WTC11 (cell line): ENCODE data around the gene ALKBH7. TPM values are rescaled to one million over a fixed set of nuclear protein-coding genes. Genes with fewer than 3 reads are reported as not detected.

Experiments used
- ATAC-seq: fragments of 200-7000 bp; cut with Tn5 transposase; 2 replicates; pipeline ENCODE4 v1.10.0; 2021; ENCODE audit warnings: mild to moderate bottlenecking, moderate library complexity
- CTCF ChIA-PET: fragments of 300-600 bp; sonication (Branson Sonifier 250); formaldehyde crosslinking; loops from one replicate; lab custom pipeline; 2021; ENCODE audit warnings: antibody characterized with exemption; lab: Charles Lee
- POLR2A ChIA-PET: fragments of 350-600 bp; sonication (Branson Sonifier 250); formaldehyde crosslinking; loops from one replicate; lab custom pipeline; 2021; ENCODE audit warnings: antibody characterized with exemption; lab: Charles Lee
- DNase-seq: peaks from one replicate; pipeline ENCODE4 v3.0.0; 2021; ENCODE audit warnings: low spot score
- H3K27ac Mint-ChIP-seq: 2 replicates; pipeline ENCODE4 v1.8.0; 2021; ENCODE audit warnings: mixed read lengths
- H3K27me3 Mint-ChIP-seq: 2 replicates; pipeline ENCODE4 v1.8.0; 2021; ENCODE audit warnings: low read depth, mild to moderate bottlenecking, moderate library complexity, mixed read lengths
- H3K36me3 Mint-ChIP-seq: 2 replicates; pipeline ENCODE4 v1.8.0; 2021; ENCODE audit warnings: mixed read lengths
- H3K4me1 Mint-ChIP-seq: 2 replicates; pipeline ENCODE4 v1.8.0; 2022; ENCODE audit warnings: mixed read lengths
- H3K4me3 Mint-ChIP-seq: 2 replicates; pipeline ENCODE4 v1.8.0; 2021; ENCODE audit warnings: mild to moderate bottlenecking, moderate library complexity, mixed read lengths
- H3K9me3 Mint-ChIP-seq: 2 replicates; pipeline ENCODE4 v1.8.0; 2021; ENCODE audit warnings: mixed read lengths
- ATF6 ChIP-seq: sonication (generic); formaldehyde crosslinking; IDR thresholded peaks from 2 replicates; pipeline ENCODE4 v1.8.1; 2023; ENCODE audit warnings: mild to moderate bottlenecking, missing genetic modification reagents
- CBFB ChIP-seq: sonication (generic); formaldehyde crosslinking; IDR thresholded peaks from 2 replicates; pipeline ENCODE4 v1.8.1; 2022; ENCODE audit warnings: mild to moderate bottlenecking, low read depth, missing genetic modification reagents
- CREB1 ChIP-seq: sonication (generic); formaldehyde crosslinking; IDR thresholded peaks from 2 replicates; pipeline ENCODE4 v1.8.0; 2023; ENCODE audit warnings: mild to moderate bottlenecking, missing genetic modification reagents
- E2F1 ChIP-seq: sonication (generic); formaldehyde crosslinking; IDR thresholded peaks from 2 replicates; pipeline ENCODE4 v1.8.0; 2022; ENCODE audit warnings: mild to moderate bottlenecking, missing genetic modification reagents
- E2F4 ChIP-seq: sonication (generic); formaldehyde crosslinking; IDR thresholded peaks from 2 replicates; pipeline ENCODE4 v1.8.1; 2022; ENCODE audit warnings: low read depth, mild to moderate bottlenecking, moderate library complexity, missing genetic modification reagents, borderline replicate concordance
- EMX1 ChIP-seq: fragments of 250-450 bp; sonication (Bioruptor Pico); IDR thresholded peaks from 2 replicates; pipeline ENCODE4 v1.8.0; 2021; ENCODE audit warnings: mild to moderate bottlenecking
- FOXP4 ChIP-seq: sonication (generic); formaldehyde crosslinking; IDR thresholded peaks from 2 replicates; pipeline ENCODE4 v1.8.0; 2022; ENCODE audit warnings: mild to moderate bottlenecking, missing genetic modification reagents
- GABPB1 ChIP-seq: sonication (generic); formaldehyde crosslinking; IDR thresholded peaks from 2 replicates; pipeline ENCODE4 v1.8.1; 2023; ENCODE audit warnings: mild to moderate bottlenecking, missing genetic modification reagents
- NR2C2 ChIP-seq: sonication (generic); formaldehyde crosslinking; IDR thresholded peaks from 2 replicates; pipeline ENCODE4 v1.8.0; 2022; ENCODE audit warnings: mild to moderate bottlenecking, missing genetic modification reagents
- RORB ChIP-seq: fragments of 250-450 bp; sonication (Bioruptor Pico); IDR thresholded peaks from 2 replicates; pipeline ENCODE4 v1.9.0; 2021; ENCODE audit warnings: mild to moderate bottlenecking
- TP53 ChIP-seq: sonication (generic); formaldehyde crosslinking; IDR thresholded peaks from 2 replicates; pipeline ENCODE4 v1.8.1; 2023; ENCODE audit warnings: mild to moderate bottlenecking, missing genetic modification reagents
- USF1 ChIP-seq: sonication (generic); formaldehyde crosslinking; IDR thresholded peaks from 2 replicates; pipeline ENCODE4 v1.8.0; 2022; ENCODE audit warnings: mild to moderate bottlenecking, missing genetic modification reagents
- ZBTB43 ChIP-seq: sonication (generic); formaldehyde crosslinking; IDR thresholded peaks from 2 replicates; pipeline ENCODE4 v1.8.1; 2023; ENCODE audit warnings: mild to moderate bottlenecking, missing genetic modification reagents
- ZNF138 ChIP-seq: sonication (generic); formaldehyde crosslinking; conservative IDR thresholded peaks from 2 replicates; pipeline ENCODE4 v1.8.1; 2022; ENCODE audit warnings: mild to moderate bottlenecking, moderate library complexity, missing genetic modification reagents
- ZNF317 ChIP-seq: sonication (generic); formaldehyde crosslinking; IDR thresholded peaks from 2 replicates; pipeline ENCODE4 v1.8.1; 2023; ENCODE audit warnings: low read depth, mild to moderate bottlenecking, moderate library complexity, missing genetic modification reagents, borderline replicate concordance
- ZNF416 ChIP-seq: fragments of 250-450 bp; sonication (Bioruptor Pico); IDR thresholded peaks from 2 replicates; pipeline ENCODE4 v1.9.0; 2021; ENCODE audit warnings: mild to moderate bottlenecking, inconsistent platforms
- ZNF425 ChIP-seq: fragments of 250-450 bp; sonication (Bioruptor Pico); conservative IDR thresholded peaks from 2 replicates; pipeline ENCODE4 v1.9.0; 2021; ENCODE audit warnings: mild to moderate bottlenecking
- ZSCAN18 ChIP-seq: fragments of 250-450 bp; sonication (Bioruptor Pico); IDR thresholded peaks from 2 replicates; pipeline ENCODE4 v2.1.2; 2022; ENCODE audit warnings: mild to moderate bottlenecking, moderate library complexity
- total RNA-seq: library from RNA; stranded (reverse); gene quantifications from 3 replicates; pipeline ENCODE4 v1.2.3, GENCODE V29; 2021

ALKBH7 gene
- total RNA-seq, 1 experiment from 2014 or later, result 96.4 TPM

GRCh38 chr19:6340493-6341201, 31.9 kb upstream of the ALKBH7 start:
- H3K4me1 Mint-ChIP-seq, result no peaks in the 10 kb centered on the region
- no peak overlapping the region for H3K4me3 Mint-ChIP-seq
- H3K36me3 Mint-ChIP-seq, result no peaks in the 10 kb centered on the region; the same call in 1 of the 2 replicates
- no peak overlapping the region for H3K27ac Mint-ChIP-seq
- H3K9me3 Mint-ChIP-seq, result peaks cover 16% of the 10 kb centered on the region
- ATAC-seq (peak; percentile 51; the same call in 1 of the 2 replicates), DNase-seq (no peak)
- ChIA-PET CTCF (interaction anchor here (0.5 to 1.6 kb wide), 22 partner anchors 9 to 546 kb away, joined by 3 to 13 read pairs (median 4); partner anchors contain the start of genes ALKBH7 and CLPP), POLR2A (interaction anchor here (0.5 kb wide), 1 partner anchor 33 kb away, joined by 3 read pairs; no protein-coding TSS in a partner anchor)
- TF ChIP-seq GABPB1, result no peak
- TF ChIP-seq CREB1 (CRISPR knock-in tag), result no peak
- TF ChIP-seq NR2C2, result no peak
- no peak for TF ChIP-seq CBFB
- no peak for TF ChIP-seq ZNF416 (CRISPR knock-in tag)
- TF ChIP-seq ATF6 (CRISPR knock-in tag), result no peak
- no peak for TF ChIP-seq E2F4 (CRISPR knock-in tag)
- no peak for TF ChIP-seq ZBTB43
- TF ChIP-seq E2F1 (CRISPR knock-in tag), result no peak
- no peak for TF ChIP-seq ZNF317 (CRISPR knock-in tag)
- no peak for TF ChIP-seq FOXP4
- TF ChIP-seq RORB (CRISPR knock-in tag), result no peak
- TF ChIP-seq ZNF138 (CRISPR knock-in tag), result no peak
- no peak for TF ChIP-seq TP53 (CRISPR knock-in tag)
- TF ChIP-seq USF1 (CRISPR knock-in tag), result no peak
- no peak for TF ChIP-seq ZNF425 (CRISPR knock-in tag)
- no peak for TF ChIP-seq EMX1 (CRISPR knock-in tag)
- no peak for TF ChIP-seq ZSCAN18 (CRISPR knock-in tag)
- H3K27me3 Mint-ChIP-seq, result peaks cover 7% of the 10 kb centered on the region
